Upper lobe of left lung (tissue), 4 donors: ENCODE data around the gene TEDC2.

Experiments
- EP300 ChIP-seq, 4 donors: sonication (generic); formaldehyde crosslinking; IDR thresholded peaks; one replicate each; pipeline ENCODE4 v1.5.1; 2017; ENCODE audit warnings: antibody characterized with exemption in 4 of 4, control low read depth in 2 of 4
- POLR2A ChIP-seq, 4 donors: fragments of 450-650 bp; IDR thresholded peaks; one replicate each; pipeline ENCODE4 v1.5.1; 2016 to 2017; ENCODE audit warnings: antibody characterized with exemption in 4 of 4, mild to moderate bottlenecking in 2 of 4
- POLR2AphosphoS5 ChIP-seq, 2 donors: sonication (generic); formaldehyde crosslinking; IDR thresholded peaks; one replicate each; pipeline ENCODE4 v1.5.1; 2017; ENCODE audit warnings: antibody characterized with exemption in 2 of 2
- TF ChIP-seq, protein P1 (sequence below), 6 experiments: fragments of 450-650 bp in 4 of 6; fragments of 200-600 bp in 2 of 6; sonication (generic) in 2 of 6; IDR thresholded peaks; one replicate each; pipeline ENCODE4 v1.5.1; 2016 to 2019; ENCODE audit warnings: antibody characterized with exemption in 6 of 6

DNA sequence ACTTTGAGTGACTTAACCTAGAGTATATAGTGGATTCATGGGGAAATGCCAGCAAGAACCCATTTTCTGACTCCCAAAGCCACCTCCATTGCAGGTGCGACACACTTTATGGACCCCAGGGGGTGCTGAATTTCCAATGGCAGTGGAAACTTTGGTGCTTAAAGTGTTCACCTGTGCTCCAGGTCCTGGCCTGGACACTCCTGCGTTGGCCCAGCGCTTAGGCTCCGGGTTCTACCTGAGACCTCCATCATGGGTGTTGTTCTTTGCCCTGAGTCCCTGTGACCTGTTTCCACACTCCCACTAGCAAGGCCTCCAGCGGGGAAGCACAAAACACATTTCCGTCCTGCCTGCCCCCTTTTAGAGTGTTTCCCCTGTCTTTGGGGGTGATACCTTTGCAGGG is 27.6 kb upstream of the TEDC2 start:
- TF ChIP-seq, protein P1, sequence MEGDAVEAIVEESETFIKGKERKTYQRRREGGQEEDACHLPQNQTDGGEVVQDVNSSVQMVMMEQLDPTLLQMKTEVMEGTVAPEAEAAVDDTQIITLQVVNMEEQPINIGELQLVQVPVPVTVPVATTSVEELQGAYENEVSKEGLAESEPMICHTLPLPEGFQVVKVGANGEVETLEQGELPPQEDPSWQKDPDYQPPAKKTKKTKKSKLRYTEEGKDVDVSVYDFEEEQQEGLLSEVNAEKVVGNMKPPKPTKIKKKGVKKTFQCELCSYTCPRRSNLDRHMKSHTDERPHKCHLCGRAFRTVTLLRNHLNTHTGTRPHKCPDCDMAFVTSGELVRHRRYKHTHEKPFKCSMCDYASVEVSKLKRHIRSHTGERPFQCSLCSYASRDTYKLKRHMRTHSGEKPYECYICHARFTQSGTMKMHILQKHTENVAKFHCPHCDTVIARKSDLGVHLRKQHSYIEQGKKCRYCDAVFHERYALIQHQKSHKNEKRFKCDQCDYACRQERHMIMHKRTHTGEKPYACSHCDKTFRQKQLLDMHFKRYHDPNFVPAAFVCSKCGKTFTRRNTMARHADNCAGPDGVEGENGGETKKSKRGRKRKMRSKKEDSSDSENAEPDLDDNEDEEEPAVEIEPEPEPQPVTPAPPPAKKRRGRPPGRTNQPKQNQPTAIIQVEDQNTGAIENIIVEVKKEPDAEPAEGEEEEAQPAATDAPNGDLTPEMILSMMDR (IDR thresholded peaks at IDR 0.05), result no peak
- TF ChIP-seq EP300 (IDR thresholded peaks at IDR 0.05) (no peak), POLR2A (IDR thresholded peaks at IDR 0.05) (no peak), POLR2AphosphoS5 (IDR thresholded peaks at IDR 0.05) (no peak)
